ENCODE data around the gene DDO. TPM values are rescaled to one million over a fixed set of nuclear protein-coding genes. Genes with fewer than 3 reads are reported as not detected.

DDO gene
- polyA plus RNA-seq (not detected in 3 replicates), polyA minus RNA-seq (not detected in 3 replicates)
- not detected for polyA plus RNA-seq (2011; ENCODE audit: low read depth)
- not detected in 2 replicates for polyA plus RNA-seq (2011; cell fraction: cytosol; rRNA removed)
- polyA plus RNA-seq (2011; cell fraction: nucleus; rRNA removed), result not detected in 2 replicates
- polyA plus RNA-seq (2012; ENCODE audit: low replicate concordance), result not detected in 2 replicates
- not detected for polyA minus RNA-seq (2011; cell fraction: cytosol; rRNA and poly(A)+ RNA removed)
- not detected in 2 replicates for polyA minus RNA-seq (2011; cell fraction: nucleus; rRNA and poly(A)+ RNA removed)

GRCh38 chr6:110415086-110415916 is at the start of gene DDO:
TSS of gene DDO (minus strand) at chr6:110415575. CDS start at chr6:110413462, 2,113 bp downstream.
- H3K4me2 ChIP-seq (ENCODE audit: control insufficient read depth, extremely low read depth, insufficient read depth, low read depth, low read length), result peak within 1 kb of the TSS; percentile 59
- H3K9me1 ChIP-seq (ENCODE audit: control insufficient read depth, extremely low read depth, insufficient read depth, low read length), result no peaks in the 10 kb centered on the region
- DNase-seq (ENCODE audit: low read depth, low spot score) (no peak), FAIRE-seq (no peak)
- H3K27ac ChIP-seq (ENCODE audit: control insufficient read depth, insufficient read depth, low read length), result no peak within 1 kb of the TSS
- peak within 1 kb of the TSS; percentile 48 for H2AFZ ChIP-seq (ENCODE audit: control insufficient read depth, low read length)
- TF ChIP-seq, protein P1, sequence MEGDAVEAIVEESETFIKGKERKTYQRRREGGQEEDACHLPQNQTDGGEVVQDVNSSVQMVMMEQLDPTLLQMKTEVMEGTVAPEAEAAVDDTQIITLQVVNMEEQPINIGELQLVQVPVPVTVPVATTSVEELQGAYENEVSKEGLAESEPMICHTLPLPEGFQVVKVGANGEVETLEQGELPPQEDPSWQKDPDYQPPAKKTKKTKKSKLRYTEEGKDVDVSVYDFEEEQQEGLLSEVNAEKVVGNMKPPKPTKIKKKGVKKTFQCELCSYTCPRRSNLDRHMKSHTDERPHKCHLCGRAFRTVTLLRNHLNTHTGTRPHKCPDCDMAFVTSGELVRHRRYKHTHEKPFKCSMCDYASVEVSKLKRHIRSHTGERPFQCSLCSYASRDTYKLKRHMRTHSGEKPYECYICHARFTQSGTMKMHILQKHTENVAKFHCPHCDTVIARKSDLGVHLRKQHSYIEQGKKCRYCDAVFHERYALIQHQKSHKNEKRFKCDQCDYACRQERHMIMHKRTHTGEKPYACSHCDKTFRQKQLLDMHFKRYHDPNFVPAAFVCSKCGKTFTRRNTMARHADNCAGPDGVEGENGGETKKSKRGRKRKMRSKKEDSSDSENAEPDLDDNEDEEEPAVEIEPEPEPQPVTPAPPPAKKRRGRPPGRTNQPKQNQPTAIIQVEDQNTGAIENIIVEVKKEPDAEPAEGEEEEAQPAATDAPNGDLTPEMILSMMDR (optimal IDR thresholded peaks at IDR 0.05 in 1 of 3, IDR thresholded peaks at IDR 0.05 in 1 of 3, conservative IDR thresholded peaks at IDR 0.05 in 1 of 3; ENCODE audit: extremely low read depth in 1 of 3, insufficient read depth in 2 of 3, low read length in 3 of 3), result no peak
- no peak for TF ChIP-seq EZH2 (IDR thresholded peaks at IDR 0.05; ENCODE audit: low read length)
- no peaks in the 10 kb centered on the region for H4K20me1 ChIP-seq (ENCODE audit: control insufficient read depth, extremely low read depth, insufficient read depth, low read length)
- no peak within 1 kb of the TSS for H3K9ac ChIP-seq (ENCODE audit: control insufficient read depth, extremely low read depth, insufficient read depth, low read length)
- dilution Hi-C loops (cut with MboI; ENCODE audit: extremely low pct_ligation_motif_present, low sequenced_read_pairs), result no loop called here
- H3K9me3 ChIP-seq (ENCODE audit: control insufficient read depth, low read depth, low read length), result no peaks in the 10 kb centered on the region
- no peaks in the 10 kb centered on the region for H3K36me3 ChIP-seq (ENCODE audit: control insufficient read depth in 2 of 2, extremely low read depth in 1 of 2, insufficient read depth in 2 of 2, low read length in 2 of 2)
- no peaks in the 10 kb centered on the region for H3K79me2 ChIP-seq (ENCODE audit: control insufficient read depth, insufficient read depth, low read length)
- peaks cover 3% of the 10 kb centered on the region for H3K4me1 ChIP-seq (ENCODE audit: control insufficient read depth, extremely low read depth, insufficient read depth, low read length)
- peaks cover 10% of the 10 kb centered on the region for H3K27me3 ChIP-seq (ENCODE audit: control insufficient read depth, extremely low read depth, insufficient read depth, low read length)
- peak within 1 kb of the TSS in 2 of 3 experiments; percentile 29 to 37 for H3K4me3 ChIP-seq (ENCODE audit: control insufficient read depth in 2 of 3, extremely low read depth in 1 of 3, insufficient read depth in 2 of 3, low read depth in 1 of 3, low read length in 3 of 3)

- Histone ChIP-seq H3K36me3 (ENCODE audit: control insufficient read depth in 2 of 2, extremely low read depth in 1 of 2, insufficient read depth in 2 of 2, low read length in 2 of 2) (no peaks in the 10 kb centered on the region), H2AFZ (ENCODE audit: control insufficient read depth, low read length) (no peak overlapping the region), H3K9me1 (ENCODE audit: control insufficient read depth, extremely low read depth, insufficient read depth, low read length) (no peaks in the 10 kb centered on the region), H3K79me2 (ENCODE audit: control insufficient read depth, insufficient read depth, low read length) (no peaks in the 10 kb centered on the region), H3K27me3 (ENCODE audit: control insufficient read depth, extremely low read depth, insufficient read depth, low read length) (no peaks in the 10 kb centered on the region), H3K9me3 (ENCODE audit: control insufficient read depth, low read depth, low read length) (peaks cover 3% of the 10 kb centered on the region), H3K4me3 (ENCODE audit: control insufficient read depth in 2 of 3, extremely low read depth in 1 of 3, insufficient read depth in 2 of 3, low read depth in 1 of 3, low read length in 3 of 3) (no peak overlapping the region), H4K20me1 (ENCODE audit: control insufficient read depth, extremely low read depth, insufficient read depth, low read length) (no peaks in the 10 kb centered on the region), H3K9ac (ENCODE audit: control insufficient read depth, extremely low read depth, insufficient read depth, low read length) (no peak overlapping the region), H3K27ac (ENCODE audit: control insufficient read depth, insufficient read depth, low read length) (no peak overlapping the region), H3K4me2 (ENCODE audit: control insufficient read depth, extremely low read depth, insufficient read depth, low read depth, low read length) (no peak overlapping the region), H3K4me1 (ENCODE audit: control insufficient read depth, extremely low read depth, insufficient read depth, low read length) (no peaks in the 10 kb centered on the region)
- no peak for TF ChIP-seq EZH2 (IDR thresholded peaks at IDR 0.05; ENCODE audit: low read length)
- TF ChIP-seq, protein P1 (optimal IDR thresholded peaks at IDR 0.05 in 1 of 3, IDR thresholded peaks at IDR 0.05 in 1 of 3, conservative IDR thresholded peaks at IDR 0.05 in 1 of 3; ENCODE audit: extremely low read depth in 1 of 3, insufficient read depth in 2 of 3, low read length in 3 of 3), result no peak
- FAIRE-seq (no peak), DNase-seq (ENCODE audit: low read depth, low spot score) (no peak)
- dilution Hi-C loops (cut with MboI; ENCODE audit: extremely low pct_ligation_motif_present, low sequenced_read_pairs), result no loop called here
Measured at GRCh38 chr6:110462884-110463481, 47.6 kb upstream of the DDO start.
